Endodermal cell (in vitro differentiated cells): ENCODE data around the gene HES7. TPM values are rescaled to one million over a fixed set of nuclear protein-coding genes. Genes with fewer than 3 reads are reported as not detected.
A peak's percentile ranks its signal among the peaks of the same experiment; 100 is the strongest.

Experiments used
- DNase-seq: peaks from one replicate; pipeline ENCODE4 v3.0.0-alpha.2; 2017
- H3K27ac ChIP-seq: 2 replicates; pipeline ENCODE4 v1.5.1; 2013; ENCODE audit warnings: mild to moderate bottlenecking, low read depth, low read length, moderate library complexity
- H3K27me3 ChIP-seq: 2 replicates; pipeline ENCODE4 v1.6.1; 2013; ENCODE audit warnings: mild to moderate bottlenecking, low read length, moderate library complexity; ENCODE audit not compliant: insufficient read depth, control insufficient read depth, poor library complexity, severe bottlenecking
- H3K36me3 ChIP-seq: 2 replicates; pipeline ENCODE4 v1.7.0; 2013; ENCODE audit warnings: mild to moderate bottlenecking, low read length, moderate library complexity; ENCODE audit not compliant: control insufficient read depth, insufficient read depth
- H3K4me1 ChIP-seq: one replicate; pipeline ENCODE4 v1.7.0; 2013; ENCODE audit warnings: low read length; ENCODE audit not compliant: control insufficient read depth, insufficient read depth
- H3K4me3 ChIP-seq: 2 replicates; pipeline ENCODE4 v1.5.1; 2013; ENCODE audit warnings: mild to moderate bottlenecking, low read length, moderate library complexity
- H3K9ac ChIP-seq: 2 replicates; pipeline ENCODE4 v1.6.1; 2013; ENCODE audit warnings: mild to moderate bottlenecking, low read length, moderate library complexity; ENCODE audit not compliant: poor library complexity, severe bottlenecking; ENCODE audit errors: extremely low read depth
- H3K9me3 ChIP-seq: 2 replicates; pipeline ENCODE4 v1.6.1; 2013; ENCODE audit warnings: mild to moderate bottlenecking, low read length, moderate library complexity; ENCODE audit not compliant: control insufficient read depth
- H3K27ac Mint-ChIP-seq: 2 replicates; pipeline ENCODE4 v1.8.0; 2020; ENCODE audit warnings: mixed read lengths
- H3K27me3 Mint-ChIP-seq: 2 replicates; pipeline ENCODE4 v1.8.0; 2021; ENCODE audit warnings: mild to moderate bottlenecking, mixed read lengths; ENCODE audit not compliant: insufficient read depth
- H3K36me3 Mint-ChIP-seq: 2 replicates; pipeline ENCODE4 v1.8.0; 2020; ENCODE audit warnings: low read depth, mixed read lengths
- H3K4me1 Mint-ChIP-seq: 2 replicates; pipeline ENCODE4 v1.8.0; 2020; ENCODE audit warnings: mixed read lengths
- H3K4me3 Mint-ChIP-seq: 2 replicates; pipeline ENCODE4 v1.8.0; 2020; ENCODE audit warnings: mild to moderate bottlenecking, moderate library complexity, mixed read lengths
- H3K9me3 Mint-ChIP-seq: 2 replicates; pipeline ENCODE4 v1.8.0; 2020; ENCODE audit warnings: mild to moderate bottlenecking, mixed read lengths
- WGBS, 2 experiments: methylation state at CpG; one replicate each; pipeline versions ENCODE4 v1.1.5 to v1.1.7; 2013; ENCODE audit warnings: missing lambda C conversion rate in 2 of 2, mixed read lengths in 1 of 2; ENCODE audit not compliant: insufficient coverage in 1 of 2, insufficient read length in 1 of 2; 5-methylcytosine and 5-hydroxymethylcytosine counted together
- total RNA-seq, 2 donors: library from RNA; stranded (reverse); fragmentation: NEBNext Ultra II Directional in 1 of 2; extraction: Animal tissue kit (Norgen Biotek cat#: 25700) in 1 of 2; gene quantifications; 2 replicates in 1 of 2; 3 replicates in 1 of 2; pipeline ENCODE4 v1.2.1, GENCODE V29; 2021
- TF ChIP-seq, protein P1 (sequence below): fragments of 200-600 bp; sonication (generic); conservative IDR thresholded peaks from 2 replicates; pipeline ENCODE4 v1.5.0; 2021; ENCODE audit warnings: antibody characterized with exemption, mild to moderate bottlenecking

The HES7 gene
- total RNA-seq, 2 donors from 2014 or later: 0.40 to 2.2 TPM

DNA sequence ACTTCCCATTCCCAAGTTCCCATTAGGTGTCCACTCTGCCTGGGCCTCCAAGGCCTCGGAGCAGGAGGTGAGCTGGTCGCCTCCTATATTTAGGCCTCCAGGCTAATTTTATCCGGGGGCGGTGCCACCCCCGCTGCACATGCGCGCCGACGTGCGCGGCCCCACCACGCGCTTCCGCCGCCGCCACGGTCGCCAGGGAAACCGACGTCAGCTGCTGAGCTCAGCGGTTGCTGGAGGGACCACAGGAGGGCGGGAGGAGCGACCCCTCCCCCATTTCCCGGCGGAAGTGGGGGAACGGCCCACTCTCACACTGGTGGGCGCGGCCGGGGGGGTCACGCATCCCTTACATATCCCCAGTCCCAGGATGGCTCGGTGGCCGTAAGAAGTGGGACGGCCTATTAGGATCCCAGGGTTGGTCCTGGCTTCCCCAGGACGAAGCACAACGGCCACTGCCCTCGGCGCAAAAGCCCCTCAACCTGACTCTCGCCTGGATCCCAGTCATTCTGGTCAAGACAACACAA lies 27.3 kb upstream of the HES7 start:
- Mint-ChIP-seq H3K27ac (peak overlapping the region; percentile 92), H3K36me3 (peaks cover 27% of the 10 kb centered on the region), H3K27me3 (no peaks in the 10 kb centered on the region), H3K4me1 (peaks cover 11% of the 10 kb centered on the region), H3K4me3 (no peak overlapping the region), H3K9me3 (no peaks in the 10 kb centered on the region)
- H3K36me3 ChIP-seq: peaks cover 41% of the 10 kb centered on the region
- no peaks in the 10 kb centered on the region for H3K27me3 ChIP-seq
- H3K9ac ChIP-seq: peak overlapping the region; percentile 80
- 2 to 4% methylated on average over 18 to 38 of the region's 38 CpGs for WGBS, 2 experiments
- TF ChIP-seq, protein P1, sequence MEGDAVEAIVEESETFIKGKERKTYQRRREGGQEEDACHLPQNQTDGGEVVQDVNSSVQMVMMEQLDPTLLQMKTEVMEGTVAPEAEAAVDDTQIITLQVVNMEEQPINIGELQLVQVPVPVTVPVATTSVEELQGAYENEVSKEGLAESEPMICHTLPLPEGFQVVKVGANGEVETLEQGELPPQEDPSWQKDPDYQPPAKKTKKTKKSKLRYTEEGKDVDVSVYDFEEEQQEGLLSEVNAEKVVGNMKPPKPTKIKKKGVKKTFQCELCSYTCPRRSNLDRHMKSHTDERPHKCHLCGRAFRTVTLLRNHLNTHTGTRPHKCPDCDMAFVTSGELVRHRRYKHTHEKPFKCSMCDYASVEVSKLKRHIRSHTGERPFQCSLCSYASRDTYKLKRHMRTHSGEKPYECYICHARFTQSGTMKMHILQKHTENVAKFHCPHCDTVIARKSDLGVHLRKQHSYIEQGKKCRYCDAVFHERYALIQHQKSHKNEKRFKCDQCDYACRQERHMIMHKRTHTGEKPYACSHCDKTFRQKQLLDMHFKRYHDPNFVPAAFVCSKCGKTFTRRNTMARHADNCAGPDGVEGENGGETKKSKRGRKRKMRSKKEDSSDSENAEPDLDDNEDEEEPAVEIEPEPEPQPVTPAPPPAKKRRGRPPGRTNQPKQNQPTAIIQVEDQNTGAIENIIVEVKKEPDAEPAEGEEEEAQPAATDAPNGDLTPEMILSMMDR: no peak
- peak overlapping the region; percentile 76 for H3K27ac ChIP-seq
- peak; percentile 90 for DNase-seq
- H3K9me3 ChIP-seq: no peaks in the 10 kb centered on the region
- H3K4me1 ChIP-seq: peaks cover 6% of the 10 kb centered on the region
- peak overlapping the region; percentile 93 for H3K4me3 ChIP-seq

DNA sequence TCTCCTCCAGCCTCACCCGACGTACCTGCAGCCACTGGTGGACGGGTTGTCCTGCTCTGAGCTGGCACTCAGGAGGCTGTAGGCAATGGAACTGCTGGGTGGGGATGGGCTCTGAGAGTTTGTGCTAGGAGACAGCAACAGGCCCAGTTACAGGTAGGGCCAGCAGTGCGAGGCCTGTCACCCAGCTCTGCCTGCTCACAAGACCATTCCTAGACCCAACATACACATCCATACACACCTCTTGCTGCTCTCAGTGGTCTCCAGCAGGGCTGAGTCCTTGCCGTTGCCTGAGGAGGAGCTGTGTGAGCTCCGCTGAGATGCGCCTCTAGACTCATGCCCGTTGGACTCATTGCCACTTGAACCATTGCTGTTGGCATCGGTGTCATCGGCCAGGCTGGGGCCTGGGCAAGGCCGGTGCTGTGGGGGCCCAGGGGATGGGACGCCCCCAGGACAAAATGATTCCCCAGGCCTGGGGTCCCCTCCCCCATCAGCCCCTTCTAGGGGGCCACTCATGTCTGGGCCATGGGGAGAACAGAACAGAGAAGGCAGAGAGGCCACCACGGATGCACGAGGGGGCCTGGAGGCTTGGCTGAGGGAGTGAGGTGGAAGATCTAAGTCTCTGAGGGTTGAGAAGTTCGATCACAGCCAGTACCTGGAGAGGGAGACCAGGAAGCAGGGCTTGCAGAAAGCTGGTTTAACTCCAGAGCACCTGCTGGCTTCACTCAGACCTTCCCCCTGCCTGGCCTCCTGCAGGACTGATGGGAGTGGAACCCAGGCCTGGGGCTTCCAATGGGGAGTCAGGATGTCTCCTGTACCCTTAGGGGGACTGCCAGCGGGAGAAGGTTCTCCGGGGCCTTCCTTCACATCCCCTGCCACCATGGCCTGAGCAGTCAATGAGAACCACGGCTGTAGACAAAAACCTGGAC lies 26.6 kb upstream of the HES7 start:
- no peak overlapping the region for H3K27ac Mint-ChIP-seq
- peak overlapping the region; percentile 80 for H3K9ac ChIP-seq

DNA sequence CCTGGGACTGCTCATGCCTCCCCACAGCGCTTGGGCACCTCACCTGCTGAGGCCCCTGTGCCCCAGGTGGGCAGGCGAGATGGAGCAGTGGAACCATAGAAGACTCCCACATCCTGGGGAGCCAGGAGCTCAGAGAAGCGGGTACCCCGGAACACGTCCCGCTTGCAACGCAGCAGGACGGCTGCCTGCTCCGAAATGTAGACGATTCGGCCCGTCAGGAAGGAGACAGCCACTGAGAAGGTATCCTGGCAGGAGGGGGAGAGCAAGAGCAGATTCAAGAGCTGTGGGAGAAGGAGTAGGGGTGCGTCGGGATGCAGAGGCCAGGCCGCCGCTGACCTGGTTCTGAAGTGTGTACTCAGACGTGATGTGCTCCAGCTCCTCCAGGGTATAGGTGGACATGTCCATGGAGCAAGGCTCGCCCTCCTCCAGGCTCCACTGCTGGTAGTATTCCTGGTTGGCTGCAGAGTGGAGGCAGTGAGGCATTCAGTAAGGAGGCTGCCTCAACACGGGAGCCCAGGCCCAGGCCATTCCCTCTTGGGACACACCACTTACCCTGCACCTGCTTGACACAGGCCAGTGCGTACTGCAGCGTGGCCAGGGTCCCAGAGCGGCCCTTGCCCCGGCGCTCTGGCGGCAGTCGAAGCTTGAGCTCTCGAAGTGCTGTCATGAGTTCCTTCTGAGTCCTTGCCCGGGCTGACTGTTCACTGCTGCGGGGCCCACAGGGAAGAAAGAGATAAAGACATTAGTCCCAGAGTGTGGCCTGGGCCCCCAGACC lies 25.7 kb upstream of the HES7 start:
- Histone ChIP-seq H3K36me3 (peaks cover 53% of the 10 kb centered on the region), H3K27me3 (no peaks in the 10 kb centered on the region), H3K9ac (no peak overlapping the region), H3K9me3 (no peaks in the 10 kb centered on the region), H3K27ac (no peak overlapping the region), H3K4me1 (no peaks in the 10 kb centered on the region), H3K4me3 (no peak overlapping the region)
- H3K36me3 Mint-ChIP-seq: peaks cover 38% of the 10 kb centered on the region
- no peak overlapping the region for H3K27ac Mint-ChIP-seq
- DNase-seq: no peak
- TF ChIP-seq, protein P1: no peak
- no peaks in the 10 kb centered on the region for H3K9me3 Mint-ChIP-seq
- WGBS, 2 experiments: 93 to 97% methylated on average over 22 to 29 of the region's 29 CpGs
- no peaks in the 10 kb centered on the region for H3K27me3 Mint-ChIP-seq
- H3K4me1 Mint-ChIP-seq: peaks cover 11% of the 10 kb centered on the region
- H3K4me3 Mint-ChIP-seq: no peak overlapping the region

More for the DNA sequence above, 26.6 kb upstream of the HES7 start:
- no peak for DNase-seq
- H3K4me3 Mint-ChIP-seq: no peak overlapping the region
- H3K36me3 Mint-ChIP-seq: peaks cover 32% of the 10 kb centered on the region
- Histone ChIP-seq H3K4me3 (peak overlapping the region; percentile 93), H3K4me1 (peaks cover under 1% of the 10 kb centered on the region), H3K27me3 (no peaks in the 10 kb centered on the region), H3K27ac (peak overlapping the region; percentile 58), H3K9me3 (no peaks in the 10 kb centered on the region), H3K36me3 (peaks cover 48% of the 10 kb centered on the region)
- no peaks in the 10 kb centered on the region for H3K9me3 Mint-ChIP-seq
- H3K27me3 Mint-ChIP-seq: no peaks in the 10 kb centered on the region
- peaks cover 11% of the 10 kb centered on the region for H3K4me1 Mint-ChIP-seq
- WGBS, 2 experiments: 89 to 91% methylated on average over 12 to 18 of the region's 18 CpGs
- TF ChIP-seq, protein P1: no peak
